NCI-H524 (cell line): ENCODE measurements around the gene PTEN.
"Not testable (repeated sequence)": the region's sequence is repeated elsewhere in the genome, so short reads cannot be mapped to it uniquely, and the experiment has no call there.

Source experiments
- DNase-seq, 2 experiments: peaks; one replicate each; lab custom pipeline; 2025; lab: John Stamatoyannopoulos, UW

The PTEN gene

GRCh38 chr10:87845624-87845998 is 17.8 kb upstream of the PTEN start:
- no peak for DNase-seq

- DNase-seq: peak; percentile 33 to 53
Measured at GRCh38 chr10:87846023-87846422, 17.4 kb upstream of the PTEN start.

GRCh38 chr10:87846711-87847110 is 16.7 kb upstream of the PTEN start:
- DNase-seq: not testable (repeated sequence)

- no peak for DNase-seq
Measured at GRCh38 chr10:87847550-87847949, 15.9 kb upstream of the PTEN start.

GRCh38 chr10:87849001-87849400 is 14.4 kb upstream of the PTEN start:
- no peak for DNase-seq

GRCh38 chr10:87850742-87851205 is 12.7 kb upstream of the PTEN start:
- peak in 1 of 2 experiments; percentile 34 for DNase-seq

- no peak for DNase-seq
Measured at GRCh38 chr10:87852089-87852488, 11.3 kb upstream of the PTEN start.

GRCh38 chr10:87855247-87855646 is 8.2 kb upstream of the PTEN start:
- DNase-seq: not testable (repeated sequence)

GRCh38 chr10:87855665-87856064 is 7.8 kb upstream of the PTEN start:
- not testable (repeated sequence) for DNase-seq

- DNase-seq: peak; percentile 27 to 61
Measured at GRCh38 chr10:87860156-87860795, 3.1 kb upstream of the PTEN start.

GRCh38 chr10:87860816-87861403 is 2.5 kb upstream of the PTEN start:
- no peak for DNase-seq

GRCh38 chr10:87861566-87861952 is 1.9 kb upstream of the PTEN start:
- no peak for DNase-seq

GRCh38 chr10:87861953-87862678 is 1.3 kb upstream of the PTEN start:
- peak; percentile 69 to 72 for DNase-seq

GRCh38 chr10:87862679-87863052 is 759 bp upstream of the PTEN start:
- peak in 1 of 2 experiments; percentile 49 for DNase-seq

GRCh38 chr10:87863951-87864495 is 598 bp downstream of the PTEN start:
- DNase-seq: peak in 1 of 2 experiments; percentile 4

- DNase-seq: peak in 1 of 2 experiments; percentile 9
Measured at GRCh38 chr10:87864496-87865059, 1.2 kb downstream of the PTEN start.

- no peak for DNase-seq
Measured at GRCh38 chr10:87865241-87865881, 1.9 kb downstream of the PTEN start.

- no peak for DNase-seq
Measured at GRCh38 chr10:87866412-87866974, 3.1 kb downstream of the PTEN start.

- DNase-seq: no peak
Measured at GRCh38 chr10:87867453-87867852, 4.0 kb downstream of the PTEN start.

- no peak for DNase-seq
Measured at GRCh38 chr10:87868277-87868676, 4.9 kb downstream of the PTEN start.

- DNase-seq: not testable (repeated sequence)
Measured at GRCh38 chr10:87869139-87869538, 5.7 kb downstream of the PTEN start.
